Naive B cell (primary cell): Measurements from ENCODE around the gene SLC25A29. TPM values are rescaled to one million over a fixed set of nuclear protein-coding genes. Genes with fewer than 3 reads are reported as not detected.
"Not testable (repeated sequence)": the region's sequence is repeated elsewhere in the genome, so short reads cannot be mapped to it uniquely, and the experiment has no call there.

Experiments
- ATAC-seq, 2 donors: fragments of 150-1000 bp; cut with Tn5 transposase; 2 replicates each; pipeline ENCODE4 v1.10.0; 2021; ENCODE audit warnings: low read depth in 2 of 2, mild to moderate bottlenecking in 2 of 2, moderate library complexity in 2 of 2
- DNase-seq: peaks from one replicate; pipeline ENCODE4 v3.0.0; 2022
- H3K27ac Mint-ChIP-seq, 6 donors: one replicate each; pipeline ENCODE4 v1.8.0; 2020 to 2022; ENCODE audit warnings: mild to moderate bottlenecking in 6 of 6, mixed read lengths in 6 of 6, moderate library complexity in 5 of 6, inconsistent platforms in 2 of 6
- H3K27me3 Mint-ChIP-seq, 3 donors: one replicate each; pipeline ENCODE4 v1.8.0; 2021 to 2022; ENCODE audit warnings: mixed read lengths in 3 of 3, mild to moderate bottlenecking in 1 of 3
- H3K36me3 Mint-ChIP-seq, 2 donors: one replicate each; pipeline ENCODE4 v1.8.0; 2020 to 2022; ENCODE audit warnings: mixed read lengths in 2 of 2, inconsistent platforms in 1 of 2, mild to moderate bottlenecking in 1 of 2
- H3K4me1 Mint-ChIP-seq, 3 donors: one replicate each; pipeline ENCODE4 v1.8.0; 2020 to 2022; ENCODE audit warnings: mixed read lengths in 3 of 3, inconsistent platforms in 1 of 3, mild to moderate bottlenecking in 1 of 3, moderate library complexity in 1 of 3
- H3K4me3 Mint-ChIP-seq, 8 donors: one replicate each; pipeline ENCODE4 v1.8.0; 2020 to 2022; ENCODE audit warnings: mild to moderate bottlenecking in 8 of 8, mixed read lengths in 8 of 8, moderate library complexity in 8 of 8, inconsistent platforms in 2 of 8
- H3K9me3 Mint-ChIP-seq, 7 donors: one replicate each; pipeline ENCODE4 v1.8.0; 2020 to 2022; ENCODE audit warnings: mixed read lengths in 7 of 7, mild to moderate bottlenecking in 5 of 7, inconsistent platforms in 2 of 7, moderate library complexity in 1 of 7
- polyA plus RNA-seq, 6 donors: library from polyadenylated mRNA; unstranded; fragments of 300-500 nt; fragmentation: Illumina TruSeq; gene quantifications; one replicate each; pipeline ENCODE4 v1.2.3, GENCODE V29; 2021; ENCODE audit warnings: low read depth in 6 of 6

The SLC25A29 gene
- polyA plus RNA-seq, 6 donors from 2014 or later = 1.8 to 13.3 (median 3.3) TPM

GRCh38 chr14:100292301-100292775 is 13.9 kb downstream of the SLC25A29 start:
- Mint-ChIP-seq H3K4me3 (no peak overlapping the region), H3K27me3 (no peaks in the 10 kb centered on the region), H3K27ac (no peak overlapping the region), H3K4me1 (peaks cover 20 to 41% (median 29%) of the 10 kb centered on the region in 3 donors), H3K36me3 (no peaks in the 10 kb centered on the region), H3K9me3 (no peaks in the 10 kb centered on the region)
- DNase-seq (no peak), ATAC-seq (no peak)

GRCh38 chr14:100291305-100292075 is 14.8 kb downstream of the SLC25A29 start:
- Mint-ChIP-seq H3K4me3 (no peak overlapping the region), H3K4me1 (peaks cover 13 to 32% (median 20%) of the 10 kb centered on the region in 3 donors), H3K27ac (peak overlapping the region in 1 of 6 donors; percentile 6), H3K36me3 (no peaks in the 10 kb centered on the region), H3K9me3 (no peaks in the 10 kb centered on the region), H3K27me3 (no peaks in the 10 kb centered on the region)
- no peak for ATAC-seq
- no peak for DNase-seq

GRCh38 chr14:100290607-100291304 is 15.5 kb downstream of the SLC25A29 start:
- H3K4me3 Mint-ChIP-seq = no peak overlapping the region
- H3K27me3 Mint-ChIP-seq = no peaks in the 10 kb centered on the region
- no peak for DNase-seq
- peaks cover 12 to 29% (median 19%) of the 10 kb centered on the region in 3 donors for H3K4me1 Mint-ChIP-seq
- H3K36me3 Mint-ChIP-seq = no peaks in the 10 kb centered on the region
- no peak overlapping the region for H3K27ac Mint-ChIP-seq
- ATAC-seq = no peak
- H3K9me3 Mint-ChIP-seq = no peaks in the 10 kb centered on the region

GRCh38 chr14:100289916-100290606 is 16.2 kb downstream of the SLC25A29 start:
- no peaks in the 10 kb centered on the region for H3K27me3 Mint-ChIP-seq
- no peak for ATAC-seq
- peak overlapping the region in 3 of 6 donors; percentile 16 to 93 (median 73) for H3K27ac Mint-ChIP-seq
- DNase-seq = no peak
- H3K4me3 Mint-ChIP-seq = no peak overlapping the region
- H3K9me3 Mint-ChIP-seq = no peaks in the 10 kb centered on the region
- no peaks in the 10 kb centered on the region for H3K36me3 Mint-ChIP-seq
- H3K4me1 Mint-ChIP-seq = peaks cover 10 to 28% (median 18%) of the 10 kb centered on the region in 3 donors

GRCh38 chr14:100288382-100289185 is 17.7 kb downstream of the SLC25A29 start:
- Mint-ChIP-seq H3K4me3 (peak overlapping the region in 2 of 8 donors; percentile 4 to 60), H3K9me3 (no peaks in the 10 kb centered on the region), H3K4me1 (peaks cover 9 to 26% (median 17%) of the 10 kb centered on the region in 3 donors), H3K27me3 (no peaks in the 10 kb centered on the region), H3K36me3 (no peaks in the 10 kb centered on the region), H3K27ac (peak overlapping the region in 1 of 6 donors; percentile 12)
- ATAC-seq = no peak
- no peak for DNase-seq

- H3K4me3 Mint-ChIP-seq, H3K27ac Mint-ChIP-seq, H3K36me3 Mint-ChIP-seq, H3K27me3 Mint-ChIP-seq, DNase-seq, ATAC-seq, H3K9me3 Mint-ChIP-seq: not testable (repeated sequence)
- peaks cover 9 to 26% (median 12%) of the 10 kb centered on the region in 3 donors for H3K4me1 Mint-ChIP-seq
Measured at GRCh38 chr14:100287998-100288295, 18.3 kb downstream of the SLC25A29 start.

GRCh38 chr14:100287202-100287997 is 18.8 kb downstream of the SLC25A29 start:
- Mint-ChIP-seq H3K27me3 (no peaks in the 10 kb centered on the region), H3K4me1 (peaks cover 9 to 26% (median 12%) of the 10 kb centered on the region in 3 donors), H3K27ac (no peak overlapping the region), H3K36me3 (no peaks in the 10 kb centered on the region), H3K9me3 (no peaks in the 10 kb centered on the region), H3K4me3 (no peak overlapping the region)
- DNase-seq (no peak), ATAC-seq (no peak)

GRCh38 chr14:100286484-100287191 is 19.6 kb downstream of the SLC25A29 start:
- peak overlapping the region in 5 of 8 donors; percentile 63 to 88 (median 82) for H3K4me3 Mint-ChIP-seq
- H3K36me3 Mint-ChIP-seq = no peaks in the 10 kb centered on the region
- no peaks in the 10 kb centered on the region for H3K27me3 Mint-ChIP-seq
- DNase-seq = no peak
- peaks cover 9 to 26% (median 17%) of the 10 kb centered on the region in 3 donors for H3K4me1 Mint-ChIP-seq
- no peak for ATAC-seq
- H3K27ac Mint-ChIP-seq = peak overlapping the region in 2 of 6 donors; percentile 75 to 93
- H3K9me3 Mint-ChIP-seq = no peaks in the 10 kb centered on the region

GRCh38 chr14:100285913-100286400 is 20.3 kb downstream of the SLC25A29 start:
- H3K4me3 Mint-ChIP-seq = peak overlapping the region; percentile 76 to 93 (median 88)
- peaks cover 9 to 26% (median 17%) of the 10 kb centered on the region in 3 donors for H3K4me1 Mint-ChIP-seq
- peak overlapping the region in 5 of 6 donors; percentile 50 to 94 (median 81) for H3K27ac Mint-ChIP-seq
- no peaks in the 10 kb centered on the region for H3K27me3 Mint-ChIP-seq
- DNase-seq (no peak), ATAC-seq (no peak)
- no peaks in the 10 kb centered on the region for H3K9me3 Mint-ChIP-seq
- no peaks in the 10 kb centered on the region for H3K36me3 Mint-ChIP-seq

- Mint-ChIP-seq H3K4me3 (peak overlapping the region; percentile 71 to 93 (median 88)), H3K27ac (peak overlapping the region in 4 of 6 donors; percentile 65 to 75 (median 68)), H3K9me3 (no peaks in the 10 kb centered on the region), H3K4me1 (peaks cover 9 to 26% (median 17%) of the 10 kb centered on the region in 3 donors), H3K27me3 (no peaks in the 10 kb centered on the region), H3K36me3 (no peaks in the 10 kb centered on the region)
- ATAC-seq = peak; percentile 82 to 83
- peak; percentile 83 for DNase-seq
Measured at GRCh38 chr14:100285021-100285912, 21.0 kb downstream of the SLC25A29 start.
